Transverse colon (tissue), 4 donors: ENCODE data around the gene FBXL17. TPM values are rescaled to one million over a fixed set of nuclear protein-coding genes. Genes with fewer than 3 reads are reported as not detected.

Source experiments
- DNase-seq: peaks from one replicate; pipeline ENCODE4 v3.0.0-alpha.2; 2019
- H3K27ac ChIP-seq, 4 donors: fragments of 200-600 bp; sonication (generic); 2 replicates each; pipeline ENCODE4 v1.5.1; 2016 to 2018; ENCODE audit warnings: inconsistent platforms in 4 of 4
- H3K27me3 ChIP-seq: fragments of 200-600 bp; sonication (generic); 2 replicates; pipeline ENCODE4 v1.5.1; 2017; ENCODE audit warnings: inconsistent platforms
- H3K36me3 ChIP-seq, 4 donors: fragments of 200-600 bp; sonication (generic); 2 replicates each; pipeline ENCODE4 v1.5.1; 2017 to 2019; ENCODE audit warnings: inconsistent platforms in 4 of 4
- H3K4me1 ChIP-seq, 4 donors: fragments of 200-600 bp; sonication (generic); 2 replicates each; pipeline ENCODE4 v1.5.1; 2017 to 2020; ENCODE audit warnings: inconsistent platforms in 4 of 4
- H3K4me3 ChIP-seq, 4 donors: fragments of 200-600 bp; sonication (generic); 1 replicate in 1 of 4; 2 replicates in 3 of 4; pipeline versions ENCODE4 v1.5.1 to v1.6.1; 2017 to 2019; ENCODE audit warnings: inconsistent platforms in 4 of 4
- H3K9me3 ChIP-seq, 2 donors: fragments of 200-600 bp; sonication (generic); 2 replicates each; pipeline ENCODE4 v1.5.1; 2017 to 2019; ENCODE audit warnings: inconsistent platforms in 2 of 2
- EP300 ChIP-seq: sonication (generic); formaldehyde crosslinking; IDR thresholded peaks from one replicate; pipeline ENCODE4 v1.6.1; 2017; ENCODE audit warnings: antibody characterized with exemption, low read depth
- POLR2A ChIP-seq: fragments of 450-650 bp; IDR thresholded peaks from one replicate; pipeline ENCODE4 v1.6.1; 2016; ENCODE audit warnings: antibody characterized with exemption, mild to moderate bottlenecking, moderate library complexity
- POLR2AphosphoS5 ChIP-seq, 3 donors: sonication (generic); formaldehyde crosslinking; IDR thresholded peaks; one replicate each; pipeline ENCODE4 v1.6.1; 2016; ENCODE audit warnings: antibody characterized with exemption in 3 of 3
- WGBS, 2 donors: methylation state at CpG; one replicate each; pipeline ENCODE4 v1.1.5; 2018; ENCODE audit warnings: low coverage in 1 of 2; 5-methylcytosine and 5-hydroxymethylcytosine counted together
- in situ Hi-C, 4 donors: fragments of 200-750 bp; cut with MboI; loops; one replicate each; pipeline versions ENCODE4 v1.15.0 to v1.15.1; 2017; ENCODE audit warnings: low sequenced_read_pairs in 3 of 4, low pct_ligation_motif_present in 1 of 4, low pct_unique_long_range_greater_than_20kb in 1 of 4
- intact Hi-C: fragments of 100-400 bp; cut with DNase I; formaldehyde crosslinking; loops from one replicate; pipeline ENCODE4 v1.15.1; 2023; ENCODE audit warnings: low total_unique reads
- total RNA-seq, 4 donors: library from RNA; depleted of rRNA; stranded (reverse); fragments of >200 nt; gene quantifications; one replicate each; pipeline ENCODE4 v1.1.0, GENCODE V29; 2016
- TF ChIP-seq, protein P1 (sequence below), 5 experiments: fragments of 200-600 bp in 3 of 5; fragments of 450-650 bp in 2 of 5; sonication (generic) in 3 of 5; IDR thresholded peaks; 1 replicate in 2 of 5; 2 replicates in 3 of 5; pipeline ENCODE4 v1.5.1; 2016 to 2017; ENCODE audit warnings: antibody characterized with exemption in 5 of 5, inconsistent platforms in 3 of 5, mild to moderate bottlenecking in 2 of 5, moderate library complexity in 1 of 5

Gene FBXL17
- total RNA-seq, 4 donors from 2014 or later = 17.7 to 99.5 (median 24.6) TPM

DNA sequence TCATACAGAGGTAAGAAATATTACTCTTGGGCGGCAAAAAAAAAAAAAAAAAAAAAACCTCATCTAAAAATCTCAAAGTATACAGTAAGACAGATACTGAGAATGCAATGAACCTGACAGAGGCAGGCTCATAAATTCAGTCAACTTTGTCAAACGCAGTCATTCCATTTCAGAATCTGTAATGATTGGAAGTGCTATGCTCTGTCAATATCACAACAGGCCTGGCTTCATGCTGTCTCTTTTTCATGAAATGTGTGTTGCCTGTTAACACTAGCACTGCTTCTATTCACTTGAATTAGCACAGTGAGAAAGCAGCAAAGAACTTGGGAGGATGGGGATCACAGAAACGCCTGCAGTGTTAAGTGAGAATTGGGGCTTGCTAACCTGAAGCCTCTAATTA, 510.9 kb downstream of the FBXL17 start:
- Histone ChIP-seq H3K4me1 (peaks cover 0 to 10% (median 3%) of the 10 kb centered on the region in 4 donors), H3K36me3 (no peaks in the 10 kb centered on the region), H3K27ac (no peak overlapping the region), H3K27me3 (no peaks in the 10 kb centered on the region), H3K9me3 (no peaks in the 10 kb centered on the region), H3K4me3 (no peak overlapping the region)
- in situ Hi-C loops (no loop called here), intact Hi-C loops (no loop called here)
- no peak for DNase-seq
- WGBS, 2 donors = 80 to 96% methylated on average over 3 of the region's 3 CpGs
- TF ChIP-seq, protein P1, sequence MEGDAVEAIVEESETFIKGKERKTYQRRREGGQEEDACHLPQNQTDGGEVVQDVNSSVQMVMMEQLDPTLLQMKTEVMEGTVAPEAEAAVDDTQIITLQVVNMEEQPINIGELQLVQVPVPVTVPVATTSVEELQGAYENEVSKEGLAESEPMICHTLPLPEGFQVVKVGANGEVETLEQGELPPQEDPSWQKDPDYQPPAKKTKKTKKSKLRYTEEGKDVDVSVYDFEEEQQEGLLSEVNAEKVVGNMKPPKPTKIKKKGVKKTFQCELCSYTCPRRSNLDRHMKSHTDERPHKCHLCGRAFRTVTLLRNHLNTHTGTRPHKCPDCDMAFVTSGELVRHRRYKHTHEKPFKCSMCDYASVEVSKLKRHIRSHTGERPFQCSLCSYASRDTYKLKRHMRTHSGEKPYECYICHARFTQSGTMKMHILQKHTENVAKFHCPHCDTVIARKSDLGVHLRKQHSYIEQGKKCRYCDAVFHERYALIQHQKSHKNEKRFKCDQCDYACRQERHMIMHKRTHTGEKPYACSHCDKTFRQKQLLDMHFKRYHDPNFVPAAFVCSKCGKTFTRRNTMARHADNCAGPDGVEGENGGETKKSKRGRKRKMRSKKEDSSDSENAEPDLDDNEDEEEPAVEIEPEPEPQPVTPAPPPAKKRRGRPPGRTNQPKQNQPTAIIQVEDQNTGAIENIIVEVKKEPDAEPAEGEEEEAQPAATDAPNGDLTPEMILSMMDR (IDR thresholded peaks at IDR 0.05) = no peak
- TF ChIP-seq EP300 = no peak
- no peak for TF ChIP-seq POLR2AphosphoS5 (IDR thresholded peaks at IDR 0.05)
- no peak for TF ChIP-seq POLR2A

DNA sequence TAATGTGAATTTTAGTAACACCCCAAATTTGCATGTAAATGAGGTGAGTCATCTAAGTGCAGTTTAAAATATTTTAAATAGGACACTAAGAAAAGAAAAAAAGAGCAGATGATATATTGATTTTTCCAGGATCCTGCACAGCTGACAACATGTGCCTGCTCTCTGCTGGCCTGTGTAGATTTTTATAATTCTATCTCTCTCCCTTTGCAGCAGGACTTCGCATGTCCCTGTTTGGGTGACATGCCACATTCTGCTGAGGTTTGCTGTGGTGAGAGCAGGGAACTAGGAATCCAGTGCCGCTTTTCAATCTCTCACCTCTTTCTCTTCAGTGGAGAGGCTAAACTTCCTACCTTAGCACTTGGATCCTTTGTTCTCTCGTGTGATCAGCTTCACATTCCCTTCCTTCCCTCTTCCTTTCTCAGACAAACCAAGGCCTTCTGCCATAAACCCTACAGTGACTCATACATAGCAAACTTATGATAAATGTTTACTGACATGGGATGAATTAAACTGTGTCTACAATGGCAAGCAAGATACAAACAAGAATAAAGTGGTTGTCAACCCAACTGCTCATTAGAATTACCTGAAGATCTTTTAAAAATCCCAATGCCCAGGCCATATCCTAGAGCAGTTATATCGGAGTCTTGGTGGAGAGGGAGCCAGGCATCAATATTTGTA, 512.3 kb downstream of the FBXL17 start:
- TF ChIP-seq POLR2AphosphoS5 (IDR thresholded peaks at IDR 0.05) (no peak), POLR2A (no peak), EP300 (no peak)
- TF ChIP-seq, protein P1 (IDR thresholded peaks at IDR 0.05) = no peak
- peak overlapping the region in 1 of 4 donors; percentile 33 for H3K27ac ChIP-seq
- H3K4me3 ChIP-seq = no peak overlapping the region
- H3K4me1 ChIP-seq = peaks cover 0 to 10% (median 3%) of the 10 kb centered on the region in 4 donors
- intact Hi-C loops (no loop called here), in situ Hi-C loops (no loop called here)
- no peak for DNase-seq
- H3K9me3 ChIP-seq = no peaks in the 10 kb centered on the region
- WGBS, 2 donors = 64 to 74% methylated on average over 4 of the region's 4 CpGs
- H3K36me3 ChIP-seq = no peaks in the 10 kb centered on the region
- no peaks in the 10 kb centered on the region for H3K27me3 ChIP-seq

DNA sequence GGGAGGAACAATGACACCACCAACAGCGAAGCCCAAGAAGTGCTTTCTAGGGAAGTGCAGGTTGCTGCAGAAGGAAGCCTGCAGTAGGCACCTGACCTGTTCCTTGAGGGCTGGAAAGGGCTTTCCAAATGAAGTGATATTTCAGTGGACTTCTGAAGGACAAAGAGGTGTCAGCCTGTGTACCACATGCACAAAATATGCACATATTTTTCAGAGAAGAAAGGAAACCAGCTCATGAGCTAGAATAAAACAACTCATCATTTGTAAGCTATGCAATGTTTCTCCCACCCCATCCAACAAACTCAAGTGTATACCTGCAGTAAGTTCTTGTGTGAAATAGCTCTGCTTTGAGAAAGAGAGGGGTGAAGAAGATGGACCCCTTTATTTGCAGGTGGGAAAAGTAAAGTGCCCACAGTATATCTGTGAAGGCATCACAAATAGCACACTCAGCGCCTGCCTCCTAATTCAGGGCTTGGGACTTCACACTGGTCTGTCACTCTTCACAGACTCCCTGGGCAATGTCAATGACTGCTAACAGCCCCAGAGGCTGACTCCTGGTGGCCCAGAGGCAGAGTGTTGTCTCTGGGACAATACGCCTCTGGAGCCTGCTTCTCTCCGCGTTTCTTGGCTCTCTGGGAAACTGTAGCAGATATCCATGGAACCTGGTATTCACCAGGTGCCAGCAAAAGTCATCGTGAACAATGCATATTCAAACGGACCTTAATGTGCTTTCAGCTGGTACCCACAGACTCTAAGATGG, 513.1 kb downstream of the FBXL17 start:
- H3K36me3 ChIP-seq = no peaks in the 10 kb centered on the region
- peaks cover 0 to 10% (median 3%) of the 10 kb centered on the region in 4 donors for H3K4me1 ChIP-seq
- no peak overlapping the region for H3K4me3 ChIP-seq
- in situ Hi-C loops (no loop called here), intact Hi-C loops (no loop called here)
- WGBS, 2 donors = 89% methylated on average over 7 of the region's 7 CpGs; no CpG with 5 or more reads in 1 of the 2 donors
- no peak for DNase-seq
- H3K9me3 ChIP-seq = no peaks in the 10 kb centered on the region
- H3K27ac ChIP-seq = peak overlapping the region in 1 of 4 donors; percentile 33
- TF ChIP-seq POLR2A (no peak), POLR2AphosphoS5 (IDR thresholded peaks at IDR 0.05) (no peak)
- TF ChIP-seq, protein P1 (IDR thresholded peaks at IDR 0.05) = no peak
- no peaks in the 10 kb centered on the region for H3K27me3 ChIP-seq

DNA sequence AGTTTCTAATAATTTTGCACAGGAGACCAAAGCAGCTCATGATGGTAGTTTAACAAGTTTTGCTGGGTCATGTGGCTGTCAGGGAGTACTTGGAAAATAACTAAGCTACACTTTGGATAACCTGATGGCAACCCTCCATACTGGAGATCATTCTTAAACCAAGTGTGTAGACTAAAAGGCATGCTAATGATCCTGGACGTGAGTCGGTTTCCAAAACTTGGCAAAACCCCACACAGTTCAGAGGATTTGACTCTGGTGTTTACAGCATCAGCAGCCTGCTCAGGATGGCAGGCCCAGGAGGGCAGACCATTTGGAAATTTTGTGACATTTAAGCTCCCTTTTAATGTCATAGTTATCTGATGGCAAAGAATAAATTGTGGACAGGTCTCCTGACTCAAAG, 514.6 kb downstream of the FBXL17 start:
- TF ChIP-seq, protein P1 (IDR thresholded peaks at IDR 0.05) = no peak
- Histone ChIP-seq H3K27ac (no peak overlapping the region), H3K9me3 (no peaks in the 10 kb centered on the region), H3K27me3 (no peaks in the 10 kb centered on the region), H3K36me3 (no peaks in the 10 kb centered on the region), H3K4me3 (no peak overlapping the region), H3K4me1 (peaks cover 0 to 10% (median 3%) of the 10 kb centered on the region in 4 donors)
- in situ Hi-C loops = no loop called here
- intact Hi-C loops = no loop called here
- 73% methylated on average over 2 of the region's 2 CpGs; no CpG with 5 or more reads in 1 of the 2 donors for WGBS, 2 donors
- no peak for DNase-seq
